Measurements from ENCODE around the gene TPSD1.

DNA sequence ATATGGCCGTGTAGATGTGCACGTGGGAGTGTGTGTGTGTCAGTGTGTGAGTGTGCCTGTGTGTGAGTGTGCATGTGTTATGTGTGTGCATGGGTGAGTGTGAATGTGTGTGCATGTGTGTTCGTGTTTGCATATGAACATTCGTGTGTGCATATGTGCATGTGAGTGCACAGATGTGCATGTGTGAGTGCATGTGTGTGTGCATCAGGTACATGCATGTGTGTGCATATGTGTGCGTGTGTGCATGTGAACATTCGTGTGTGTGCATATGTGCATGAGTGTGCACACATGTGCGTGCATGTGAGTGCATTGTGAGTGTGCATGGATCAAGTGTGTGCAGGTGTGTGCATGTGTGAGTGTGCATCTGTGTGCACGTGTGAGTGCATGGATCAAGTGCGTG, 17.9 kb upstream of the TPSD1 start:
- TF ChIP-seq POLR2A (IDR thresholded peaks at IDR 0.05; ENCODE audit: low read depth, low read length) = no peak
- no peak for TF ChIP-seq POLR2AphosphoS5 (IDR thresholded peaks at IDR 0.05; ENCODE audit: low read depth, low read length)
- no peak for TF ChIP-seq TAF1 (IDR thresholded peaks at IDR 0.05; ENCODE audit: low read depth, low read length)
- no peak for TF ChIP-seq SPI1 (IDR thresholded peaks at IDR 0.05; ENCODE audit: low read depth, low read length)
- no peak for TF ChIP-seq PAX5 (IDR thresholded peaks at IDR 0.05; ENCODE audit: insufficient read depth, low read length, severe bottlenecking)
- no peak for TF ChIP-seq POU2F2 (IDR thresholded peaks at IDR 0.05; ENCODE audit: low read depth, low read length)
